ENCODE results near the gene TSPEAR. TPM values are rescaled to one million over a fixed set of nuclear protein-coding genes. Genes with fewer than 3 reads are reported as not detected.
"Not testable (repeated sequence)": the region's sequence is repeated elsewhere in the genome, so short reads cannot be mapped to it uniquely, and the experiment has no call there.

TSPEAR gene
- total and polyA plus RNA-seq, 10 donors, result 0.02 to 0.22 (median 0.03) TPM; not detected in 7

DNA sequence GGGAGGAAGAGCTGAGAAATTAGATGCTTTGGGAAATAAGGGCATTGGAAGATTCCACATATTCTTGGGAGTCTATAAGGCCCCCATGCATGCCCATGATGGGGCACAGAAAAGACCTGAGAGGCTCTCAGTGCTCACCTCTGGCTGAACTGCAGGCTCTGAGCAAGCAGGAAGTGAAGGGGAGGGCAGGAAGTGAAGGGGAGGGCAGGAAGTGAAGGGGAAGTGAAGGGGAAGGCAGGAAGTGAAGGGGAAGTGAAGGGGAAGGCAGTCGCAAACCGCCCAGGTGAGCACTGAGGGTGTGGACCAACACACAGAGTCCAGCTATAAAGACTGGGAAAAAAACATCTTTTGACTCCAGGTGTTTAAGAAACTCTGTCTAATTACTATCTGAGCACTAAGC, 80.9 kb downstream of the TSPEAR start:
- DNase-seq, result no peak
- H3K9me3 ChIP-seq, result peaks cover 6 to 51% (median 34%) of the 10 kb centered on the region in 8 donors

GRCh38 chr21:44628707-44629391, 82.5 kb downstream of the TSPEAR start:
- Histone ChIP-seq H3K4me1 (peaks cover 0 to 17% (median 4%) of the 10 kb centered on the region in 6 donors), H3K27ac (no peak overlapping the region), H3K36me3 (no peaks in the 10 kb centered on the region), H3K4me3 (no peak overlapping the region), H3K27me3 (replicated peaks in 1 of 7) (peaks cover 0 to 31% (median 0%) of the 10 kb centered on the region in 7 donors), H3K9me3 (peaks cover 6 to 64% (median 49%) of the 10 kb centered on the region in 8 donors)
- DNase-seq, result no peak
- 76 to 89% (median 85%) methylated on average over 14 to 18 of the region's 18 CpGs for WGBS, 5 donors
- no peak for TF ChIP-seq CTCF (IDR thresholded peaks at IDR 0.05 in 8 of 11, conservative IDR thresholded peaks at IDR 0.05 in 3 of 11)
- no peak for TF ChIP-seq POLR2A (IDR thresholded peaks at IDR 0.05)
- TF ChIP-seq POLR2AphosphoS5 (IDR thresholded peaks at IDR 0.05), result no peak
- intact Hi-C loops (cut with DNase I; ENCODE audit: low total_unique reads), result no loop called here

More for the DNA sequence above, 80.9 kb downstream of the TSPEAR start:
- H3K4me3 ChIP-seq, result no peak overlapping the region
- peak overlapping the region in 2 of 8 donors; percentile 28 to 30 for H3K27ac ChIP-seq
- H3K4me1 ChIP-seq, result peaks cover 0 to 17% (median 4%) of the 10 kb centered on the region in 6 donors
- H3K36me3 ChIP-seq, result no peaks in the 10 kb centered on the region
- intact Hi-C loops (cut with DNase I; ENCODE audit: low total_unique reads), result no loop called here
- TF ChIP-seq POLR2AphosphoS5 (IDR thresholded peaks at IDR 0.05), result no peak
- no peak for TF ChIP-seq CTCF (IDR thresholded peaks at IDR 0.05 in 8 of 11, conservative IDR thresholded peaks at IDR 0.05 in 3 of 11)
- TF ChIP-seq POLR2A (IDR thresholded peaks at IDR 0.05), result no peak
- 44 to 72% (median 57%) methylated on average over 2 of the region's 2 CpGs for WGBS, 5 donors
- H3K27me3 ChIP-seq (replicated peaks in 1 of 7), result peaks cover 0 to 36% (median 0%) of the 10 kb centered on the region in 7 donors

- H3K4me3 ChIP-seq; H3K27ac ChIP-seq; H3K36me3 ChIP-seq; DNase-seq; intact Hi-C loops (cut with DNase I; ENCODE audit: low total_unique reads): not testable (repeated sequence)
- Histone ChIP-seq H3K4me1 (peaks cover 0 to 17% (median 4%) of the 10 kb centered on the region in 6 donors), H3K27me3 (replicated peaks in 1 of 7) (peaks cover 0 to 31% (median 0%) of the 10 kb centered on the region in 7 donors), H3K9me3 (peaks cover 10 to 64% (median 53%) of the 10 kb centered on the region in 8 donors)
- 64 to 78% (median 67%) methylated on average over 10 to 15 of the region's 15 CpGs for WGBS, 5 donors
These were observed 83.5 kb downstream of the TSPEAR start for GRCh38 chr21:44627831-44628233.

DNA sequence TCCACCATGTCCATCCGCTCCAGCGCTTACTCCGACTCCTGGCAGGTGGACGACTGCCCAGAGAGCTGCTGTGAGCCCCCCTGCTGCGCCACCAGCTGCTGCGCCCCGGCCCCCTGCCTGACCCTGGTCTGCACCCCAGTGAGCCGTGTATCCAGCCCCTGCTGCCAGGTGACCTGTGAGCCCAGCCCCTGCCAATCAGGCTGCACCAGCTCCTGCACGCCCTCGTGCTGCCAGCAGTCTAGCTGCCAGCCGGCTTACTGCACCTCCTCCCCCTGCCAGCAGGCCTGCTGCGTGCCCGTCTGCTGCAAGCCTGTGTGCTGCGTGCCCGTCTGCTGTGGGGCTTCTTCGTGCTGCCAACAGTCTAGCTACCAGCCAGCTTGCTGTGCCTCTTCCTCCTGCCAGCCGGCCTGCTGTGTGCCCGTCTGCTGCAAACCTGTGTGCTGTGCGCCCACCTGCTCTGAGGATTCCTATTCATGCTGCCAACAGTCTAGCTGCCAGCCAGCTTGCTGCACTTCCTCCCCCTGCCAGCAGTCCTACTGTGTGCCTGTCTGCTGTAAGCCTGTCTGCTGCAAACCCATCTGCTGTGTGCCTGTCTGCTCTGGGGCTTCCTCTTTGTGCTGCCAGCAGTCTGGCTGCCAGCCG, 84.1 kb downstream of the TSPEAR start:
- peak; percentile 46 for DNase-seq
- Histone ChIP-seq H3K27me3 (replicated peaks in 1 of 7) (peaks cover 0 to 31% (median 0%) of the 10 kb centered on the region in 7 donors), H3K4me1 (peaks cover 0 to 17% (median 4%) of the 10 kb centered on the region in 6 donors), H3K9me3 (peaks cover 8 to 64% (median 53%) of the 10 kb centered on the region in 8 donors)
- H3K36me3 ChIP-seq; H3K27ac ChIP-seq; H3K4me3 ChIP-seq; intact Hi-C loops (cut with DNase I; ENCODE audit: low total_unique reads): not testable (repeated sequence)
- 80 to 88% (median 83%) methylated on average over 13 to 20 of the region's 20 CpGs for WGBS, 5 donors

- DNase-seq, result peak; percentile 35
- intact Hi-C loops (cut with DNase I; ENCODE audit: low total_unique reads), result no loop called here
- Histone ChIP-seq H3K9me3 (peaks cover 5 to 64% (median 52%) of the 10 kb centered on the region in 8 donors), H3K36me3 (no peaks in the 10 kb centered on the region), H3K27ac (no peak within 1 kb of the TSS), H3K4me3 (no peak within 1 kb of the TSS), H3K4me1 (peaks cover 0 to 17% (median 4%) of the 10 kb centered on the region in 6 donors), H3K27me3 (replicated peaks in 1 of 7) (peaks cover 0 to 31% (median 0%) of the 10 kb centered on the region in 7 donors)
- 48 to 55% (median 49%) methylated on average over 5 to 7 of the region's 7 CpGs for WGBS, 5 donors
- TF ChIP-seq CTCF (IDR thresholded peaks at IDR 0.05 in 8 of 11, conservative IDR thresholded peaks at IDR 0.05 in 3 of 11) (no peak), POLR2A (IDR thresholded peaks at IDR 0.05) (no peak), POLR2AphosphoS5 (IDR thresholded peaks at IDR 0.05) (no peak)
These were observed 84.7 kb downstream of the TSPEAR start, which contains the start of gene KRTAP10-9 for GRCh38 chr21:44626673-44627143. KRTAP10-9 (plus strand) TSS chr21:44627093; CDS start chr21:44627172, 79 bp downstream.

Measured in spleen (tissue), 11 donors.